ENCODE data around the gene HNRNPF. TPM values are rescaled to one million over a fixed set of nuclear protein-coding genes. Genes with fewer than 3 reads are reported as not detected.

Gene HNRNPF
- total RNA-seq, 1 experiment from 2014 or later, result 333 TPM

DNA sequence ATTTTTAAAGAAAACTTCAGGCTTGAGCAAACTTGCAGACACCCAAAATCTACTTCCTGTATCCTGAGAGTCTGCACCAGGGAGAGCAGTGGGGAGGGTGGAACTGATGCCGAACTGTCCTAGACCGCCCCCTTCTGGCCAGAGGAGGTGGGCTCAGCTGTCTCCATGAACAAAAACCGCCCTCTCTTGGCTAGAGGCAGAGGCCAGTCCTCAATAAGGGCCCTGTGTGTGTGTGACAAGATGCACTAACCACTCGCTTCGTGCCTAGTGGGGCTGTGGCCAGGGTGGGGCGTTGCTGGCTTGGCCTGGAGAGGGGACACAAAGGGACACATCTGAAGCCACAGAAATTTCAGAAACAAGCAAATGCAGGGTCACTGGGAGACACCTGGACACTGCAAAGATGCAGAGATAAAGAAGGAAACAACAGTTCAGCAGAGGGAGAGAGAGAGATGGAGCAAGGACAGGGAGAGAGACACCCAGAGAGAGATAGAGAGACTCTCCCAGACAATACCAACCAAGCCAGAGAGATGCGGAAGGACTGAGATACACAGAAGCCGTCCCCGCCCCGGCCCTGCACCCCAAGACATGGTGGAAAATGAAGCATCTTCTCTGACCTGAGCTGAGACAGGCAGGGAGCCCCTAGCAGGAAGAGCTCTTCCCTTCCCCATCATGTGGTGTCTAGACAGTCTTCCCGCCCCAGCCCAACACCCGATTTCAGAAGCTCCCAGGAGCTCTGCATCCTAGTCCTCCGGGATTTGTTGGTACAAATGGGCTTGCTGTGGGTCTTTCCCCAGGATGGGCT lies 60.3 kb downstream of the HNRNPF start:
- ChIA-PET POLR2A (interaction anchor here (1.0 to 1.5 kb wide), 2 partner anchors 32 to 145 kb away, joined by 3 to 4 read pairs; no protein-coding TSS in a partner anchor), RAD21 (ENCODE audit: low non-redundant PET in 1 of 2, low total read pairs in 2 of 2, uncharacterized antibody in 2 of 2, unreplicated experiment in 2 of 2) (interaction anchor here in 1 of 2 experiments (1.0 kb wide), 1 partner anchor 55 kb away, joined by 4 read pairs; no protein-coding TSS in a partner anchor), CTCF (interaction anchor here (0.6 to 2.6 kb wide), 12 partner anchors 10 to 160 kb away, joined by 3 to 18 read pairs (median 4); partner anchors contain the start of gene HNRNPF)
- Histone ChIP-seq H3K36me3 (ENCODE audit: control insufficient read depth in 1 of 2, insufficient read depth in 2 of 2, low read length in 2 of 2) (no peaks in the 10 kb centered on the region), H3K4me3 (replicated peaks in 1 of 2; ENCODE audit: low read depth in 1 of 2, low read length in 2 of 2) (no peak overlapping the region), H2AFZ (ENCODE audit: low read depth, low read length, poor library complexity, severe bottlenecking) (no peak overlapping the region), H3K4me1 (ENCODE audit: control insufficient read depth in 1 of 2, insufficient read depth in 2 of 2, low read length in 2 of 2) (peaks cover 6 to 26% of the 10 kb centered on the region in 2 experiments), H3K4me2 (ENCODE audit: low read length) (no peak overlapping the region), H3K27ac (ENCODE audit: low read depth, low read length) (no peak overlapping the region), H3K9me3 (ENCODE audit: control insufficient read depth in 1 of 2, insufficient read depth in 1 of 2, low read depth in 1 of 2, low read length in 2 of 2) (no peaks in the 10 kb centered on the region), H4K20me1 (ENCODE audit: insufficient read depth) (no peaks in the 10 kb centered on the region), H3K9me2 (ENCODE audit: insufficient read depth) (no peaks in the 10 kb centered on the region), H3K27me3 (ENCODE audit: insufficient read depth, low read length) (no peaks in the 10 kb centered on the region), H3K9ac (ENCODE audit: low read length) (no peak overlapping the region), H3K79me2 (ENCODE audit: insufficient read depth, low read length) (no peaks in the 10 kb centered on the region)
- no TSS peak for BruUV-seq (replicated peaks)
- ATAC-seq (peak; percentile 98), DNase-seq (ENCODE audit: low read depth, low spot score) (peak; percentile 52)
- intact Hi-C loops (cut with micrococcal nuclease), result loop anchor here (1.0 to 5.0 kb wide), 4 partner anchors 55 to 144 kb away; no protein-coding TSS in a partner anchor
- TF ChIP-seq SIN3A (IDR thresholded peaks at IDR 0.05; ENCODE audit: low read depth), result no peak
- TF ChIP-seq, protein P1, sequence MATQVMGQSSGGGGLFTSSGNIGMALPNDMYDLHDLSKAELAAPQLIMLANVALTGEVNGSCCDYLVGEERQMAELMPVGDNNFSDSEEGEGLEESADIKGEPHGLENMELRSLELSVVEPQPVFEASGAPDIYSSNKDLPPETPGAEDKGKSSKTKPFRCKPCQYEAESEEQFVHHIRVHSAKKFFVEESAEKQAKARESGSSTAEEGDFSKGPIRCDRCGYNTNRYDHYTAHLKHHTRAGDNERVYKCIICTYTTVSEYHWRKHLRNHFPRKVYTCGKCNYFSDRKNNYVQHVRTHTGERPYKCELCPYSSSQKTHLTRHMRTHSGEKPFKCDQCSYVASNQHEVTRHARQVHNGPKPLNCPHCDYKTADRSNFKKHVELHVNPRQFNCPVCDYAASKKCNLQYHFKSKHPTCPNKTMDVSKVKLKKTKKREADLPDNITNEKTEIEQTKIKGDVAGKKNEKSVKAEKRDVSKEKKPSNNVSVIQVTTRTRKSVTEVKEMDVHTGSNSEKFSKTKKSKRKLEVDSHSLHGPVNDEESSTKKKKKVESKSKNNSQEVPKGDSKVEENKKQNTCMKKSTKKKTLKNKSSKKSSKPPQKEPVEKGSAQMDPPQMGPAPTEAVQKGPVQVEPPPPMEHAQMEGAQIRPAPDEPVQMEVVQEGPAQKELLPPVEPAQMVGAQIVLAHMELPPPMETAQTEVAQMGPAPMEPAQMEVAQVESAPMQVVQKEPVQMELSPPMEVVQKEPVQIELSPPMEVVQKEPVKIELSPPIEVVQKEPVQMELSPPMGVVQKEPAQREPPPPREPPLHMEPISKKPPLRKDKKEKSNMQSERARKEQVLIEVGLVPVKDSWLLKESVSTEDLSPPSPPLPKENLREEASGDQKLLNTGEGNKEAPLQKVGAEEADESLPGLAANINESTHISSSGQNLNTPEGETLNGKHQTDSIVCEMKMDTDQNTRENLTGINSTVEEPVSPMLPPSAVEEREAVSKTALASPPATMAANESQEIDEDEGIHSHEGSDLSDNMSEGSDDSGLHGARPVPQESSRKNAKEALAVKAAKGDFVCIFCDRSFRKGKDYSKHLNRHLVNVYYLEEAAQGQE (IDR thresholded peaks at IDR 0.05; ENCODE audit: low read depth), result no peak
- peak; percentile 97 for TF ChIP-seq RAD21 (IDR thresholded peaks at IDR 0.05; ENCODE audit: low read depth)
- TF ChIP-seq, protein P2, sequence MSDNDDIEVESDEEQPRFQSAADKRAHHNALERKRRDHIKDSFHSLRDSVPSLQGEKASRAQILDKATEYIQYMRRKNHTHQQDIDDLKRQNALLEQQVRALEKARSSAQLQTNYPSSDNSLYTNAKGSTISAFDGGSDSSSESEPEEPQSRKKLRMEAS (IDR thresholded peaks at IDR 0.05), result no peak
- no peak for TF ChIP-seq FOSL1 (IDR thresholded peaks at IDR 0.05; ENCODE audit: low read depth)
- no peak for TF ChIP-seq ZFX (IDR thresholded peaks at IDR 0.05)
- TF ChIP-seq CBX3 (IDR thresholded peaks at IDR 0.05; ENCODE audit: low read depth), result no peak
- no peak for TF ChIP-seq POLR2AphosphoS5 (IDR thresholded peaks at IDR 0.05; ENCODE audit: low read depth, low read length)
- no peak for TF ChIP-seq SP1 (IDR thresholded peaks at IDR 0.05; ENCODE audit: low read depth)
- TF ChIP-seq EGR1 (IDR thresholded peaks at IDR 0.05; ENCODE audit: low read depth), result no peak
- TF ChIP-seq, protein P3, sequence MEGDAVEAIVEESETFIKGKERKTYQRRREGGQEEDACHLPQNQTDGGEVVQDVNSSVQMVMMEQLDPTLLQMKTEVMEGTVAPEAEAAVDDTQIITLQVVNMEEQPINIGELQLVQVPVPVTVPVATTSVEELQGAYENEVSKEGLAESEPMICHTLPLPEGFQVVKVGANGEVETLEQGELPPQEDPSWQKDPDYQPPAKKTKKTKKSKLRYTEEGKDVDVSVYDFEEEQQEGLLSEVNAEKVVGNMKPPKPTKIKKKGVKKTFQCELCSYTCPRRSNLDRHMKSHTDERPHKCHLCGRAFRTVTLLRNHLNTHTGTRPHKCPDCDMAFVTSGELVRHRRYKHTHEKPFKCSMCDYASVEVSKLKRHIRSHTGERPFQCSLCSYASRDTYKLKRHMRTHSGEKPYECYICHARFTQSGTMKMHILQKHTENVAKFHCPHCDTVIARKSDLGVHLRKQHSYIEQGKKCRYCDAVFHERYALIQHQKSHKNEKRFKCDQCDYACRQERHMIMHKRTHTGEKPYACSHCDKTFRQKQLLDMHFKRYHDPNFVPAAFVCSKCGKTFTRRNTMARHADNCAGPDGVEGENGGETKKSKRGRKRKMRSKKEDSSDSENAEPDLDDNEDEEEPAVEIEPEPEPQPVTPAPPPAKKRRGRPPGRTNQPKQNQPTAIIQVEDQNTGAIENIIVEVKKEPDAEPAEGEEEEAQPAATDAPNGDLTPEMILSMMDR (IDR thresholded peaks at IDR 0.05 in 2 of 3, conservative IDR thresholded peaks at IDR 0.05 in 1 of 3; ENCODE audit: borderline replicate concordance in 1 of 3, insufficient read depth in 1 of 3, low read depth in 2 of 3, low read length in 2 of 3), result peak; percentile 97 to 99 (median 98)
- TF ChIP-seq SRF (IDR thresholded peaks at IDR 0.05; ENCODE audit: low read depth), result no peak
- TF ChIP-seq, protein P4, sequence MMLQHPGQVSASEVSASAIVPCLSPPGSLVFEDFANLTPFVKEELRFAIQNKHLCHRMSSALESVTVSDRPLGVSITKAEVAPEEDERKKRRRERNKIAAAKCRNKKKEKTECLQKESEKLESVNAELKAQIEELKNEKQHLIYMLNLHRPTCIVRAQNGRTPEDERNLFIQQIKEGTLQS (IDR thresholded peaks at IDR 0.05), result no peak
- TF ChIP-seq EZH2phosphoT487 (IDR thresholded peaks at IDR 0.05; ENCODE audit: borderline replicate concordance), result no peak
- TF ChIP-seq ZNF274 (IDR thresholded peaks at IDR 0.05; ENCODE audit: low read depth, low read length), result no peak
- TF ChIP-seq EZH2 (IDR thresholded peaks at IDR 0.05), result no peak
- TF ChIP-seq JUND (IDR thresholded peaks at IDR 0.05), result no peak
- TF ChIP-seq POLR2A (IDR thresholded peaks at IDR 0.05; ENCODE audit: borderline replicate concordance, extremely low read depth, insufficient read depth, insufficient read length), result no peak
- peak; percentile 60 for TF ChIP-seq YY1 (IDR thresholded peaks at IDR 0.05; ENCODE audit: extremely low read depth, insufficient replicate concordance, low read depth, low read length)
- no peak for TF ChIP-seq CEBPB (IDR thresholded peaks at IDR 0.05; ENCODE audit: low read depth)
- TF ChIP-seq TCF7L2 (IDR thresholded peaks at IDR 0.05; ENCODE audit: borderline replicate concordance, extremely low read depth, insufficient read depth, insufficient read length), result no peak
